Fibroblast of villous mesenchyme (primary cell): Measurements from ENCODE around the gene KRT71. TPM values are rescaled to one million over a fixed set of nuclear protein-coding genes. Genes with fewer than 3 reads are reported as not detected.
A peak's percentile ranks its signal among the peaks of the same experiment; 100 is the strongest.

ENCODE experiments used
- DNase-seq: peaks from one replicate; pipeline ENCODE4 v3.0.0-alpha.2; 2010; ENCODE audit warnings: low read depth
- H3K4me3 ChIP-seq: 2 replicates; pipeline ENCODE4 v1.5.1; 2011; ENCODE audit warnings: low read depth, mild to moderate bottlenecking, low read length
- total RNA-seq: library from RNA; depleted of rRNA; stranded (reverse); fragments of >200 nt; gene quantifications from 2 replicates; pipeline ENCODE4 v1.2.3, GENCODE V29; 2012
- TF ChIP-seq, protein P1 (sequence below): IDR thresholded peaks from 2 replicates; pipeline ENCODE4 v1.5.1; 2012; ENCODE audit warnings: low read depth, mild to moderate bottlenecking, low read length; ENCODE audit not compliant: insufficient read depth

KRT71 gene
- total RNA-seq, 1 donor = not detected

DNA sequence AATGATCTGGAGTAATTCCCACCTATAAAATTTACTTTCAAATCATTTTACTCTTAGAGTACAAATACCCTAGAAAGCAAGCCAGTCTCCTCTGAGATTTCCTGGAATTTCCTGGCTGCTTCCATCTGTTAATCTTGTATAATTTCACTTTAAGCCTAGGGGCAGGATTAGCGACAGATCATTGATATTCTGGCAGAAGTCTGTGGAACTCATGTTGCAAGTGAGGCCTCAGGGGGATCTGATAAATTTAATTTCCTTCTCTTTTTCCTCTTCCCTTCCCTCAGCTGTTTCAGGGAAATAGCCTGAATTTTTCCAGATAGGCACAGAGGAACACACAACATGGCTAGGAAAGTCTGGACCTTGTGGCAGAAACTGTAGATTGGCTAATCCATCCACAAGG lies 54.0 kb downstream of the KRT71 start:
- no peak for DNase-seq
- no peak overlapping the region for H3K4me3 ChIP-seq
- TF ChIP-seq, protein P1, sequence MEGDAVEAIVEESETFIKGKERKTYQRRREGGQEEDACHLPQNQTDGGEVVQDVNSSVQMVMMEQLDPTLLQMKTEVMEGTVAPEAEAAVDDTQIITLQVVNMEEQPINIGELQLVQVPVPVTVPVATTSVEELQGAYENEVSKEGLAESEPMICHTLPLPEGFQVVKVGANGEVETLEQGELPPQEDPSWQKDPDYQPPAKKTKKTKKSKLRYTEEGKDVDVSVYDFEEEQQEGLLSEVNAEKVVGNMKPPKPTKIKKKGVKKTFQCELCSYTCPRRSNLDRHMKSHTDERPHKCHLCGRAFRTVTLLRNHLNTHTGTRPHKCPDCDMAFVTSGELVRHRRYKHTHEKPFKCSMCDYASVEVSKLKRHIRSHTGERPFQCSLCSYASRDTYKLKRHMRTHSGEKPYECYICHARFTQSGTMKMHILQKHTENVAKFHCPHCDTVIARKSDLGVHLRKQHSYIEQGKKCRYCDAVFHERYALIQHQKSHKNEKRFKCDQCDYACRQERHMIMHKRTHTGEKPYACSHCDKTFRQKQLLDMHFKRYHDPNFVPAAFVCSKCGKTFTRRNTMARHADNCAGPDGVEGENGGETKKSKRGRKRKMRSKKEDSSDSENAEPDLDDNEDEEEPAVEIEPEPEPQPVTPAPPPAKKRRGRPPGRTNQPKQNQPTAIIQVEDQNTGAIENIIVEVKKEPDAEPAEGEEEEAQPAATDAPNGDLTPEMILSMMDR = no peak

DNA sequence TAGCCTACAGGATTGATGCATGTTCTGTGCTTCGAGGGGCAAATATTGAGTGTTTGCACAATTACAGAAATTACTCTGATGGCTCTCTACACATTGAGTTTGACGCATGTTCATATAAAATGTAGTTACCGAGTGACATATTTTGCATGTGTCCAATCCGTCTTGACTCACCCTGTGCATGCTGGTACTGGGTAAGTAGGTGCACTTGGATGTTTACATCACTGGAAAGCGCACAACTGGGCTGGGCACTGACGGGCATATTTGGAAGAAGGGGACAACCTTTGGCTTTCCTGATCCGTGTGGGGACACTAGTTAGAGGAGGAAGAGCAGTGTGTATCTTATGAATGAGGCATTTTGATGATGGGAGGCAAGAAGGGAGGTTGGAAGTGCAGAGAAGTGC lies 55.0 kb downstream of the KRT71 start:
- H3K4me3 ChIP-seq = no peak overlapping the region
- no peak for DNase-seq
- TF ChIP-seq, protein P1 = no peak

DNA sequence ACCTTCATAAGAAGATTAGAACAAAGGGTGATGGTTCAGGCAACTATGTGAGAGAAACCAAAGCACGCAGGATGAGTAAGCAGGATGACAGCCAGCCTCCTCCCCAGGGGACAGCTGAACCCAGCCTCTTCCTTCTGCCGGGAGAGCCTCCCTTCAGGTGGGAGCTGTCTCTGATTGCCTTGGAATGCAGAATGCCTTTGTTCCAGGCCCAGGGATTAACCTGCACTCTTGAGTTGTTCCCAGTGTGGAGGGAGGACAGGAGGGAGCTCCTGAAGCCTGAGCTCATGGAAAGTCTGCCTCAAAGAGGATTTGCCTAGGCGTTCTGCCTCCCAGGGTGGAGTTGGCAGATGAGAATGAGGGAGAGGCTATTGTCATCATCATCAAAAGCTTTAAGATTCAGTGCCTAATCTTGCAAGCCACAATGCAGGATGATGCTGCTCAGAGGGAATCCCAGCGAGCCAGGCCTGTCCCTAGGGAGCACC lies 56.3 kb downstream of the KRT71 start:
- DNase-seq = peak; percentile 51
- TF ChIP-seq, protein P1 = no peak
- no peak overlapping the region for H3K4me3 ChIP-seq

DNA sequence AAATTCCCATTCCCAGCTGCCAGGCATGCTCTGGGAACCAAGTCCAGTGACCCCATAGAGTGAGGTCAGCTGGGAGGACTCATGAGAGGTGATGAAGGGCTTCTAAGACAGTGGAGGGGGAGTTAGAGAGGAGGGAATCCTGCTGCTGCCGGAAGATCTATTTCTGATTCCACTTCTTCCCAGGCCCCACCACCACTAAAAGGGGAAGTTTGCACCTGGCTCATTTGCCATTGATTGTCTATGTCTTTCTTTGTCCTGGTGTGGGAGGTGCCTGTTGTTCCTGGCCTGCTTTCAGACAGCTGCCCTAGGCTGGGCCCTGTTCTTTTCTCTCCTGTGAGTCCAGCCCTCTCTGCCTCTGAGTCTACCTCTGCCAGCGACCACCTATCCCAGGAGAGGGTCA lies 56.9 kb downstream of the KRT71 start:
- H3K4me3 ChIP-seq = no peak overlapping the region
- DNase-seq = no peak

DNA sequence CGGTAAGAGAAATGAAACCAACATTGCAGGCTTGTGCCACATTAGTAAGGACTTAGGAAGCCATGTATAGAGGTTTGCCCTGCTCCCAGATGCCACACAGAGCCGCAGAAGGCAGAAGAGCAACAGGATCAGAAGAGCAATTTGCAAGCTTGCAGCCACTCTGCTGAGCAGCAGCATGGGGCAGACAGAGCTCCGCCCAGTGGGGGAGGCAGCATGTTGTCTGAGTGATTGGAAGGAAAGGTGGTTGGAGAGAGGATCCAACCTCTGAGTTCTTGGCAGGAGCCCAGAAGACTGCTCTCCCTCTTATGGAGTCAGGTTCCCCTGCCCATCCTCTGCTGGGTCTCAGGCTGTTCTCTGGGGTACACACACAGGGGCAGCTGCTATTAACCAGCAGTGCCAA lies 57.6 kb downstream of the KRT71 start:
- no peak overlapping the region for H3K4me3 ChIP-seq
- TF ChIP-seq, protein P1 = no peak
- DNase-seq = peak; percentile 6

More for the DNA sequence above, 56.9 kb downstream of the KRT71 start:
- TF ChIP-seq, protein P1 = no peak

DNA sequence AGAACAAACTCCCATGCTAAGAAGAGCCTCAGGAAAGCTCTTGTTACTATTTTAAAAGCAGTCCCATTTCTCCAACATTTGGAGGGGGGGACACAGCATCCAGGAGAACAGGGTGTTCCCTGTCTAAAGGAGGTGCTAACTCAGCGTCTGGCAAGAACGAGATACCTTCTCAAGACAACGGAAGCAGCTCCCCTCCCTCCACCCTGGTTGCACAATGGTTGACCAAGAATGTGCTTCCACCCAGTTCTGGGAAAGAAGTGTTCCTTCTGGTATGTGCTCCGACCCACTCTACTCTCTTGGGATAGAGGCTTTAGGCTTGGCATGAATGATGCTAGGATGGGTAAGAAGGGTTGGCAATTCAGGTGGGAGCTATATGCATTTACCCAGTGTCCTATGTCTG lies 58.4 kb downstream of the KRT71 start:
- no peak overlapping the region for H3K4me3 ChIP-seq
- TF ChIP-seq, protein P1 = no peak
- peak; percentile 67 for DNase-seq

DNA sequence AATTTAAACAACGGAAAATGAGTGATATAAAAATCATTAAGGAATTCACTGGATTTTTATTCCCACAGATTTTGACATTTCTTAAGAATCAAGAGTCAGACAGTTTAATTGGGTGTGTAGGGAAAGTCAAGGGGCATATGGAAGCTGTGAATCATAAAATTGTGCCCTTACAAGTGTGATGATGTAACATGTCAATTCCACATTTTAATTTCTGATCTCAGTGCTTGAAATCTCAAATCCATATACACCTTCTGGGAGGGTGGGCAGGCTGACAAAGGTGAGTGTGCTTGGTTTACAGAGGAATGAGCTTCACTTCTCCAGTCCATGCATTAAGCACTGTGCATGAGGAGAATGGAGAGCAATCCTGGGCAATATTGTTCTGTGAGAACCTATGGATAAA lies 58.8 kb downstream of the KRT71 start:
- DNase-seq = no peak
- TF ChIP-seq, protein P1 = no peak
- no peak overlapping the region for H3K4me3 ChIP-seq
